ENCODE data around the gene PCDH1. TPM values are rescaled to one million over a fixed set of nuclear protein-coding genes. Genes with fewer than 3 reads are reported as not detected.

The PCDH1 gene
- total RNA-seq, 4 donors from 2014 or later, result 19.9 to 55.5 (median 44.9) TPM

- 70 to 71% methylated on average over 8 to 11 of the region's 11 CpGs for WGBS, 2 donors
- no peak for DNase-seq (ENCODE audit: low spot score in 2 of 2)
- peaks cover 0 to 51% (median 19%) of the 10 kb centered on the region in 4 donors for H3K4me1 ChIP-seq
- no peak overlapping the region for H3K4me3 ChIP-seq
- H3K27me3 ChIP-seq, result no peaks in the 10 kb centered on the region
- TF ChIP-seq EP300 (IDR thresholded peaks at IDR 0.05) (no peak), CTCF (IDR thresholded peaks at IDR 0.05) (no peak), POLR2A (IDR thresholded peaks at IDR 0.05) (no peak)
- peak overlapping the region in 2 of 4 donors; percentile 33 to 55 for H3K27ac ChIP-seq
- H3K9me3 ChIP-seq, result no peaks in the 10 kb centered on the region
- no peaks in the 10 kb centered on the region for H3K36me3 ChIP-seq
Measured at GRCh38 chr5:141838326-141839014, 39.7 kb downstream of the PCDH1 start.

- no peaks in the 10 kb centered on the region for H3K27me3 ChIP-seq
- TF ChIP-seq CTCF (IDR thresholded peaks at IDR 0.05) (no peak), POLR2A (IDR thresholded peaks at IDR 0.05) (no peak), EP300 (IDR thresholded peaks at IDR 0.05) (no peak)
- 15 to 18% methylated on average over 13 of the region's 13 CpGs for WGBS, 2 donors
- H3K4me1 ChIP-seq, result peaks cover 0 to 29% (median 10%) of the 10 kb centered on the region in 4 donors
- H3K27ac ChIP-seq, result peak overlapping the region in 2 of 4 donors; percentile 71 to 73
- peaks cover 0 to 10% (median 0%) of the 10 kb centered on the region in 3 donors for H3K36me3 ChIP-seq
- H3K9me3 ChIP-seq, result no peaks in the 10 kb centered on the region
- no peak for DNase-seq (ENCODE audit: low spot score in 2 of 2)
- no peak overlapping the region for H3K4me3 ChIP-seq
Measured at GRCh38 chr5:141835928-141836670, 42.1 kb downstream of the PCDH1 start.

GRCh38 chr5:141834331-141834730 is 43.9 kb downstream of the PCDH1 start:
- WGBS, 2 donors, result 47 to 49% methylated on average over 2 of the region's 2 CpGs
- H3K4me3 ChIP-seq, result no peak overlapping the region
- no peaks in the 10 kb centered on the region for H3K9me3 ChIP-seq
- H3K36me3 ChIP-seq, result peaks cover 0 to 10% (median 0%) of the 10 kb centered on the region in 3 donors
- no peak for DNase-seq (ENCODE audit: low spot score in 2 of 2)
- no peaks in the 10 kb centered on the region for H3K27me3 ChIP-seq
- TF ChIP-seq CTCF (IDR thresholded peaks at IDR 0.05), result no peak
- TF ChIP-seq EP300 (IDR thresholded peaks at IDR 0.05), result no peak
- no peak for TF ChIP-seq POLR2A (IDR thresholded peaks at IDR 0.05)
- peaks cover 0 to 20% (median 8%) of the 10 kb centered on the region in 4 donors for H3K4me1 ChIP-seq
- H3K27ac ChIP-seq, result peak overlapping the region in 1 of 4 donors; percentile 28

- WGBS, 2 donors, result 93 to 98% methylated on average over 4 of the region's 4 CpGs
- peaks cover 0 to 19% (median 8%) of the 10 kb centered on the region in 4 donors for H3K4me1 ChIP-seq
- TF ChIP-seq POLR2A (IDR thresholded peaks at IDR 0.05) (no peak), EP300 (IDR thresholded peaks at IDR 0.05) (no peak), CTCF (IDR thresholded peaks at IDR 0.05) (no peak)
Measured at GRCh38 chr5:141832131-141832530, 46.1 kb downstream of the PCDH1 start.

GRCh38 chr5:141828162-141828561 is 50.0 kb downstream of the PCDH1 start:
- Histone ChIP-seq H3K27me3 (no peaks in the 10 kb centered on the region), H3K4me3 (no peak overlapping the region), H3K36me3 (peaks cover 0 to 10% (median 0%) of the 10 kb centered on the region in 3 donors), H3K9me3 (no peaks in the 10 kb centered on the region), H3K4me1 (peaks cover 0 to 2% (median 0%) of the 10 kb centered on the region in 4 donors), H3K27ac (no peak overlapping the region)
- DNase-seq (ENCODE audit: low spot score in 2 of 2), result no peak
- no peak for TF ChIP-seq EP300 (IDR thresholded peaks at IDR 0.05)
- no peak for TF ChIP-seq POLR2A (IDR thresholded peaks at IDR 0.05)
- TF ChIP-seq CTCF (IDR thresholded peaks at IDR 0.05), result no peak
- WGBS, 2 donors, result 69 to 71% methylated on average over 4 of the region's 4 CpGs

More at GRCh38 chr5:141832131-141832530, 46.1 kb downstream of the PCDH1 start:
- no peak for DNase-seq (ENCODE audit: low spot score in 2 of 2)
- no peaks in the 10 kb centered on the region for H3K9me3 ChIP-seq
- H3K27ac ChIP-seq, result no peak overlapping the region
- H3K36me3 ChIP-seq, result peaks cover 0 to 10% (median 0%) of the 10 kb centered on the region in 3 donors
- H3K4me3 ChIP-seq, result no peak overlapping the region
- H3K27me3 ChIP-seq, result no peaks in the 10 kb centered on the region
